Measurements from ENCODE around the gene PANX3. TPM values are rescaled to one million over a fixed set of nuclear protein-coding genes. Genes with fewer than 3 reads are reported as not detected.

PANX3 gene
- total RNA-seq, 1 donor from 2014 or later, result not detected

GRCh38 chr11:124582565-124582964 lies 28.7 kb upstream of the PANX3 start:
- no peak overlapping the region for H3K4me3 ChIP-seq (ENCODE audit: low read depth, low read length)
- no peak for DNase-seq (ENCODE audit: low read depth)
- TF ChIP-seq, protein P1, sequence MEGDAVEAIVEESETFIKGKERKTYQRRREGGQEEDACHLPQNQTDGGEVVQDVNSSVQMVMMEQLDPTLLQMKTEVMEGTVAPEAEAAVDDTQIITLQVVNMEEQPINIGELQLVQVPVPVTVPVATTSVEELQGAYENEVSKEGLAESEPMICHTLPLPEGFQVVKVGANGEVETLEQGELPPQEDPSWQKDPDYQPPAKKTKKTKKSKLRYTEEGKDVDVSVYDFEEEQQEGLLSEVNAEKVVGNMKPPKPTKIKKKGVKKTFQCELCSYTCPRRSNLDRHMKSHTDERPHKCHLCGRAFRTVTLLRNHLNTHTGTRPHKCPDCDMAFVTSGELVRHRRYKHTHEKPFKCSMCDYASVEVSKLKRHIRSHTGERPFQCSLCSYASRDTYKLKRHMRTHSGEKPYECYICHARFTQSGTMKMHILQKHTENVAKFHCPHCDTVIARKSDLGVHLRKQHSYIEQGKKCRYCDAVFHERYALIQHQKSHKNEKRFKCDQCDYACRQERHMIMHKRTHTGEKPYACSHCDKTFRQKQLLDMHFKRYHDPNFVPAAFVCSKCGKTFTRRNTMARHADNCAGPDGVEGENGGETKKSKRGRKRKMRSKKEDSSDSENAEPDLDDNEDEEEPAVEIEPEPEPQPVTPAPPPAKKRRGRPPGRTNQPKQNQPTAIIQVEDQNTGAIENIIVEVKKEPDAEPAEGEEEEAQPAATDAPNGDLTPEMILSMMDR (conservative IDR thresholded peaks at IDR 0.05; ENCODE audit: low read depth, low read length), result no peak

DNA sequence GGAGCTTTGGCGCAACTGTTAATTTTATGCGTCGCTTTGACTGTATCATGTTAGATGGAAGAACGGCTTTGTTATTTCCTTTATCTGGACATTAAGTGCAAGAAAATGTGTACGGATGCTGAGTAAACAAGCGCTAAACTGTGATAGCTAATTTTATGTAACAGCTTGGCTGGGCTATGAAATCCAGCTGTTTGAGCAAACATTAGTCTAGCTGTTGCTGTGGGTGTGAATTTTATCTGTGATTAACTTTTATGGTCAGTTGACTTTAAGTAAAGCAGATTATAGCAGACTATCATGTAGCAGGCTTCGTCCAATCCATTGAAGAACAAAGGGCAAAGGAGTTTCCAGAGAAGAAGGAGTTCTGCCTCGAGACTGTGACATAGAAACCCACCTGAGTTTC lies 27.4 kb upstream of the PANX3 start:
- H3K4me3 ChIP-seq (ENCODE audit: low read depth, low read length), result no peak overlapping the region
- TF ChIP-seq, protein P1 (conservative IDR thresholded peaks at IDR 0.05; ENCODE audit: low read depth, low read length), result no peak
- DNase-seq (ENCODE audit: low read depth), result no peak

DNA sequence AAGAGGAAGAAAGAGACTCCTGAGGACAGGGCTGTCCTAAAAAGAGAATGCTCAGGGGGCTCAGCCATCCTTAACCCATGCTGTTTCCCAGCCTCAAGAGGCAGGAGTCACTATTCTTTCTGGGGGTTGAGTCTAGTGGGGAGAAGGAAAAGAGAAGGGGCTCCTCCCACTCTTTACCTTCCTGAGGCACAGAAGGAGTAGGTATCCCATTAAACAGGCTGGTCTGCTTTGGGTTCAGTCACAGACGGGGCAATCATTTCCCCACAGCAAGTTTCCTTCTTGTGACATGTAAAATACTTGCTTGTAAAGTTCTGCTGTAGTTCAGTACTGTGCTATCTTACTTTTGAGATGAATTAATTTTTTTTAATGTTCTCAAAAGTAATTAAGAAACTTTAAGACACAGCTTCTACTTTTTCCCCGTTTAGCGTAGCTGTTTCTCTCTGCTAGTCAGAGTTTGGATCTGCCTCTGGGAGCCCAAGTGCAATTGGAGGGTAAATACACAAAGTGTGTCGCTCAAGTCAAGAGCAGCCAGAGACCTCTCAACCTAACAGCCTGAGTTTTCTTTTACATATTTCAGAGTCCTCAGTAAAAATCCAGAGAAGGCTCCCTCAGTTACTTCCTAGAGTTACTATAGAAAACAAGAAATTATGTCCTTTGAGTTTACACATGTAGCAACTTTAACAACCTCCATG lies 26.4 kb upstream of the PANX3 start:
- no peak overlapping the region for H3K4me3 ChIP-seq (ENCODE audit: low read depth, low read length)
- TF ChIP-seq, protein P1 (conservative IDR thresholded peaks at IDR 0.05; ENCODE audit: low read depth, low read length), result no peak
- no peak for DNase-seq (ENCODE audit: low read depth)

- no peak overlapping the region for H3K4me3 ChIP-seq (ENCODE audit: low read depth, low read length)
- DNase-seq (ENCODE audit: low read depth), result no peak
- TF ChIP-seq, protein P1 (conservative IDR thresholded peaks at IDR 0.05; ENCODE audit: low read depth, low read length), result peak; percentile 74
Observed at GRCh38 chr11:124586238-124586860, 24.9 kb upstream of the PANX3 start.

GRCh38 chr11:124591430-124591829 lies 19.8 kb upstream of the PANX3 start:
- H3K4me3 ChIP-seq (ENCODE audit: low read depth, low read length), result no peak overlapping the region
- DNase-seq (ENCODE audit: low read depth), result no peak
- TF ChIP-seq, protein P1 (conservative IDR thresholded peaks at IDR 0.05; ENCODE audit: low read depth, low read length), result no peak

- DNase-seq (ENCODE audit: low read depth), result no peak
- H3K4me3 ChIP-seq (ENCODE audit: low read depth, low read length), result no peak overlapping the region
- TF ChIP-seq, protein P1 (conservative IDR thresholded peaks at IDR 0.05; ENCODE audit: low read depth, low read length), result no peak
Observed at GRCh38 chr11:124592627-124593026, 18.6 kb upstream of the PANX3 start.

- H3K4me3 ChIP-seq (ENCODE audit: low read depth, low read length), result no peak overlapping the region
- no peak for DNase-seq (ENCODE audit: low read depth)
- TF ChIP-seq, protein P1 (conservative IDR thresholded peaks at IDR 0.05; ENCODE audit: low read depth, low read length), result no peak
Observed at GRCh38 chr11:124595302-124595701, 15.9 kb upstream of the PANX3 start.

Data from epithelial cell of proximal tubule (primary cell).